K562 (cell line): ENCODE measurements around the gene RAI2. TPM values are rescaled to one million over a fixed set of nuclear protein-coding genes. Genes with fewer than 3 reads are reported as not detected.

Experiments
- ATAC-seq: fragments of 200-7000 bp; cut with Tn5 transposase; 3 replicates; pipeline ENCODE4 v1.9.1; 2020; ENCODE audit warnings: moderate library complexity
- BruUV-seq: library from RNA; stranded (reverse); fragments of 400-500 nt; replicated peaks from 2 replicates; lab custom pipeline; 2021; lab: Mats Ljungman, UMichigan
- CTCF ChIA-PET: fragments of 300-600 bp; formaldehyde crosslinking; extraction: SDS; loops from one replicate; lab custom pipeline; 2021; ENCODE audit warnings: low intra/inter-chr PET ratio; lab: Yijun Ruan, JAX
- POLR2A ChIA-PET: fragments of 300-600, 350-650 bp; sonication (Branson Sonifier 250); formaldehyde crosslinking; extraction: SDS; loops from one replicate; lab custom pipeline; 2021; ENCODE audit warnings: antibody characterized with exemption, inconsistent platforms; lab: Yijun Ruan, JAX
- DNase-seq, 4 experiments: peaks; one replicate each; pipeline versions ENCODE4 v3.0.0 to v3.0.0-alpha.2; 2011 to 2018; ENCODE audit warnings: low spot score in 3 of 4, mixed read lengths in 3 of 4; ENCODE audit errors: extremely low read depth in 1 of 4
- FAIRE-seq: peaks from 2 replicates; lab custom pipeline; 2011; peaks lifted over from hg19 to GRCh38; lab: Jason Lieb, UNC
- H2AFZ ChIP-seq: 2 replicates; pipeline ENCODE4 v1.6.0; 2011; ENCODE audit warnings: low read depth, low read length, control low read depth, inconsistent platforms
- H3K27ac ChIP-seq: fragments of 200-600 bp; 3 replicates; pipeline ENCODE4 v1.8.0; 2011; ENCODE audit warnings: low read depth, mild to moderate bottlenecking, control low read depth, inconsistent platforms, low read length, moderate library complexity, mixed read lengths; ENCODE audit errors: extremely low read depth
- H3K27me3 ChIP-seq, 2 experiments: fragments of 300-600 bp in 1 of 2; 2 replicates in 1 of 2; 3 replicates in 1 of 2; pipeline versions ENCODE4 v1.6.0 to v1.8.0; 2011; ENCODE audit warnings: inconsistent platforms in 2 of 2, low read length in 2 of 2, mild to moderate bottlenecking in 1 of 2, mixed read lengths in 1 of 2, moderate library complexity in 1 of 2; ENCODE audit not compliant: control insufficient read depth in 2 of 2, insufficient read depth in 2 of 2
- H3K36me3 ChIP-seq: fragments of 300-600 bp; 3 replicates; pipeline ENCODE4 v1.8.0; 2011; ENCODE audit warnings: mild to moderate bottlenecking, low read length, inconsistent platforms; ENCODE audit not compliant: control insufficient read depth, insufficient read depth
- H3K4me1 ChIP-seq, 2 experiments: fragments of 200-600 bp in 1 of 2; replicated peaks in 1 of 2; 2 replicates in 1 of 2; 3 replicates in 1 of 2; pipeline versions ENCODE4 v1.5.1 to v1.8.0; 2011; ENCODE audit warnings: inconsistent platforms in 2 of 2, low read length in 2 of 2, mild to moderate bottlenecking in 1 of 2, mixed read lengths in 1 of 2, moderate library complexity in 1 of 2; ENCODE audit not compliant: control insufficient read depth in 2 of 2, insufficient read depth in 2 of 2
- H3K4me2 ChIP-seq: 2 replicates; pipeline ENCODE4 v1.6.1; 2011; ENCODE audit warnings: low read length, control low read depth, inconsistent platforms, mixed read lengths; ENCODE audit not compliant: insufficient read depth
- H3K4me3 ChIP-seq: fragments of 200-600 bp; sonication (generic), shearing (Covaris generic); 2 replicates; pipeline ENCODE4 v1.5.1; 2016; ENCODE audit warnings: control low read depth, inconsistent platforms
- H3K79me2 ChIP-seq: fragments of 200-600 bp; 3 replicates; pipeline ENCODE4 v1.8.0; 2011; ENCODE audit warnings: low read length, inconsistent platforms; ENCODE audit not compliant: control insufficient read depth, insufficient read depth
- H3K9ac ChIP-seq, 2 experiments: 2 replicates each; pipeline versions ENCODE4 v1.6.0 to v1.6.1; 2011; ENCODE audit warnings: low read depth in 2 of 2, low read length in 2 of 2, control low read depth in 1 of 2, inconsistent platforms in 1 of 2, mild to moderate bottlenecking in 1 of 2, mixed read lengths in 1 of 2; ENCODE audit not compliant: insufficient read depth in 1 of 2
- H3K9me1 ChIP-seq: one replicate; pipeline ENCODE4 v1.6.0; 2011; ENCODE audit warnings: inconsistent platforms, mild to moderate bottlenecking, low read length, moderate library complexity; ENCODE audit not compliant: control insufficient read depth, insufficient read depth
- H3K9me3 ChIP-seq: replicated peaks from 2 replicates; pipeline ENCODE4 v1.5.1; 2011; ENCODE audit warnings: low read depth, low read length, inconsistent platforms; ENCODE audit not compliant: control insufficient read depth, insufficient read depth
- H4K20me1 ChIP-seq: replicated peaks from 2 replicates; pipeline ENCODE4 v1.6.1; 2011; ENCODE audit warnings: low read length, inconsistent platforms, mixed read lengths; ENCODE audit not compliant: control insufficient read depth, insufficient read depth
- SPI1 ChIP-seq: IDR thresholded peaks from 2 replicates; pipeline ENCODE4 v1.6.1; 2011; ENCODE audit warnings: low read depth, low read length, control low read depth, borderline replicate concordance
- UBTF ChIP-seq, 2 experiments: IDR thresholded peaks; 2 replicates each; pipeline ENCODE4 v1.6.1; 2012; ENCODE audit warnings: improper control_type of control experiment in 2 of 2, low read depth in 2 of 2, low read length in 2 of 2, borderline replicate concordance in 1 of 2
- ZFPM2 ChIP-seq: fragments of 250-450 bp; sonication (Bioruptor Pico); IDR thresholded peaks from 2 replicates; pipeline ENCODE4 v1.5.1; 2022; ENCODE audit warnings: mild to moderate bottlenecking
- WGBS: fragments of 100-300 bp; shearing (Covaris generic); methylation state at CpG from one replicate; pipeline ENCODE4 v1.1.6; 2016; ENCODE audit warnings: low coverage, mixed read lengths; ENCODE audit not compliant: insufficient coverage; ENCODE audit errors: missing lambda C conversion rate; 5-methylcytosine and 5-hydroxymethylcytosine counted together
- in situ Hi-C: fragments of 300-500 bp; cut with MboI; formaldehyde crosslinking; loops from 4 replicates; pipeline ENCODE4 v1.15.0; 2018; ENCODE audit warnings: inconsistent platforms, mixed read lengths
- intact Hi-C: fragments of 100-400 bp; cut with micrococcal nuclease; formaldehyde crosslinking; loops from 2 replicates; pipeline ENCODE4 v1.14.2; 2022
- polyA plus RNA-seq, 8 experiments: library from polyadenylated mRNA; depleted of rRNA in 4 of 8; stranded (reverse) in 5 of 8; unstranded in 3 of 8; fragments of >200 nt; fragmentation: Nextera tagmentation in 2 of 8; fragmentation: Illumina TruSeq in 1 of 8; extraction: Ambion mirVana in 2 of 8; extraction: Trizol in 1 of 8; gene quantifications; 2 replicates each; pipeline versions ENCODE4 v1.2.1 to v1.2.3, GENCODE V29; 2011 to 2014; ENCODE audit warnings: inconsistent platforms in 1 of 8, missing spikeins in 1 of 8
- total RNA-seq, 7 experiments: library from RNA; depleted of rRNA in 6 of 7; stranded (reverse); fragments of >200 nt in 6 of 7; fragmentation: Illumina TruSeq in 2 of 7; extraction: Trizol in 2 of 7; gene quantifications; 2 replicates each; pipeline versions ENCODE4 v1.2.1 to v1.2.3, GENCODE V29; 2011 to 2021; ENCODE audit warnings: low replicate concordance in 1 of 7

RAI2 gene
- total and polyA plus RNA-seq, 9 of the 15 experiments (the other 6 are each of a cell fraction or from before 2014, with no cell fraction given) = not detected

GRCh38 chrX:17861489-17862011 lies 452 bp upstream of the RAI2 start:
- no peaks in the 10 kb centered on the region for H3K79me2 ChIP-seq
- CTCF ChIA-PET = no interaction called here
- ATAC-seq = no peak
- H3K4me1 ChIP-seq = peaks cover 0 to 10% of the 10 kb centered on the region in 2 experiments; a peak in 2 of 5 replicates
- DNase-seq = no peak
- FAIRE-seq = no peak
- H3K9me1 ChIP-seq = no peaks in the 10 kb centered on the region
- WGBS = 4% methylated on average over 7 of the region's 15 CpGs
- H3K4me3 ChIP-seq = no peak overlapping the region
- no peak overlapping the region for H2AFZ ChIP-seq
- POLR2A ChIA-PET = no interaction called here
- no peak overlapping the region for H3K4me2 ChIP-seq
- intact Hi-C loops (no loop called here), in situ Hi-C loops (no loop called here)
- TF ChIP-seq SPI1 (0 out of 2 replicates have a peak, but pooled peaks have one; percentile 9), UBTF (IDR thresholded peaks at IDR 0.05; ENCODE audit: borderline replicate concordance in 1 of 2, low read depth in 2 of 2, low read length in 2 of 2) (no peak), ZFPM2 (CRISPR knock-in tag) (no peak)
- no peak overlapping the region for H3K9ac ChIP-seq
- H3K9me3 ChIP-seq = no peaks in the 10 kb centered on the region
- H4K20me1 ChIP-seq = no peaks in the 10 kb centered on the region
- no peak overlapping the region for H3K27ac ChIP-seq
- no peaks in the 10 kb centered on the region for H3K36me3 ChIP-seq
- H3K27me3 ChIP-seq = peaks cover 4 to 18% of the 10 kb centered on the region in 2 experiments; a peak in 4 of 5 replicates
- BruUV-seq = no TSS peak
